ENCODE results near the gene DBN1.
A peak's percentile ranks its signal among the peaks of the same experiment; 100 is the strongest.
"Not testable (repeated sequence)": the region's sequence is repeated elsewhere in the genome, so short reads cannot be mapped to it uniquely, and the experiment has no call there.

The DBN1 gene

DNA sequence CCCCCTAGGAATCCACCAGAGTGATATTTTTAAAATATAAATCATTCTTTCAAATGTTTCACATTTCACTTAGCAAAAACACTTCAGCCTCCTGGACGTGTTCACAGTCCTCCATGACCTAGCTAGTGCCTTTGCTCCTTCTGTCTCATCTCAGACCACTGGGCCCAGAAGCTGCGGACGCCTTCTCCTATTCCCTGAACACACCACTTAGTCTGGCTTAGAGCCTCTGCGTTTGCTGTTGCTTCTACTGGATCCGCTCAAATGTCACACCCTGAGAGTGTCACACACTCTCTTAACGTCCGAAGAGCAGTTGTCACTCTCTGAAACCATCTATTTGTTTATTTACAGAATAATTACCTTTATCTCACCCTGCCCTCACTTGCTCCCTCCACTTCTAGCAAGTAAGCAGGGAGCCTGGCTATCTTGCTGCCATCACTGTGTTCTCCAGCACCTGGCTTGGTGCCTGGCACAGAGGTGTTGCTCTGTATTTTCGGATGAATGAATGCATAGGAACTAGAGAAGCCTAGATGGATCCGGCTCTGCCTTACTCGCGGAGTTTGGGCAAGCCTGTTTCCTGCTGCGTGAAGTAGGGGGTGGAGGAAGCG lies 48.1 kb downstream of the DBN1 start:
- H3K4ac ChIP-seq (ENCODE audit: low read depth in 1 of 2, low read length in 2 of 2): peak overlapping the region in 1 of 2 experiments; percentile 68
- H3K4me2 ChIP-seq (ENCODE audit: low read length, poor library complexity, severe bottlenecking): peak overlapping the region; percentile 76
- H4K91ac ChIP-seq (ENCODE audit: low read length): peak overlapping the region; percentile 79
- H3K27me3 ChIP-seq (ENCODE audit: control insufficient read depth in 1 of 2, insufficient read depth in 1 of 2, low read length in 2 of 2): no peaks in the 10 kb centered on the region
- H3K14ac ChIP-seq (ENCODE audit: low read length in 2 of 2): no peak overlapping the region
- H3K79me1 ChIP-seq (replicated peaks; ENCODE audit: low read length, poor library complexity, severe bottlenecking): peaks cover 25% of the 10 kb centered on the region
- H3K4me3 ChIP-seq (ENCODE audit: insufficient read depth in 1 of 2, low read depth in 1 of 2, low read length in 2 of 2): peak overlapping the region; percentile 70 to 82
- DNase-seq: no peak
- H3K36me3 ChIP-seq (ENCODE audit: control insufficient read depth in 1 of 2, insufficient read depth in 2 of 2, low read depth in 1 of 2, low read length in 2 of 2): peaks cover 0 to 7% of the 10 kb centered on the region in 2 experiments
- WGBS: 45% methylated on average over 13 of the region's 13 CpGs
- peak overlapping the region; percentile 91 for H3K9ac ChIP-seq (ENCODE audit: low read length)
- no peak overlapping the region for H3K23ac ChIP-seq (ENCODE audit: low read length in 2 of 2)
- peak overlapping the region in 1 of 2 experiments; percentile 93 for H2BK12ac ChIP-seq (ENCODE audit: low read length in 2 of 2)
- peak overlapping the region; percentile 58 for H2AK5ac ChIP-seq (ENCODE audit: low read length, severe bottlenecking)
- H3K9me3 ChIP-seq (ENCODE audit: control insufficient read depth, low read length): no peaks in the 10 kb centered on the region
- peak overlapping the region; percentile 95 for H3K27ac ChIP-seq (ENCODE audit: low read length, poor library complexity, severe bottlenecking)
- peak overlapping the region; percentile 98 for H2BK15ac ChIP-seq (ENCODE audit: low read depth, poor library complexity, severe bottlenecking)
- H2BK5ac ChIP-seq (ENCODE audit: low read depth, low read length, poor library complexity, severe bottlenecking): peak overlapping the region; percentile 40
- peak overlapping the region; percentile 76 to 94 for H3K18ac ChIP-seq (ENCODE audit: low read depth in 1 of 2, low read length in 2 of 2)
- H2AFZ ChIP-seq (ENCODE audit: low read depth, low read length): no peak overlapping the region
- H4K8ac ChIP-seq (ENCODE audit: low read length): peak overlapping the region; percentile 95
- H2BK120ac ChIP-seq (ENCODE audit: low read depth, low read length): peak overlapping the region; percentile 71
- H3K4me1 ChIP-seq (ENCODE audit: control insufficient read depth, insufficient read depth, low read depth, low read length): peaks cover 25% of the 10 kb centered on the region

GRCh38 chr5:177423671-177424070 lies 49.8 kb downstream of the DBN1 start:
- no peak overlapping the region for H3K14ac ChIP-seq (ENCODE audit: low read length in 2 of 2)
- no peak overlapping the region for H3K4ac ChIP-seq (ENCODE audit: low read depth in 1 of 2, low read length in 2 of 2)
- peaks cover 19% of the 10 kb centered on the region for H3K4me1 ChIP-seq (ENCODE audit: control insufficient read depth, insufficient read depth, low read depth, low read length)
- no peaks in the 10 kb centered on the region for H3K9me3 ChIP-seq (ENCODE audit: control insufficient read depth, low read length)
- H2AK5ac ChIP-seq (ENCODE audit: low read length, severe bottlenecking): no peak overlapping the region
- H2BK12ac ChIP-seq (ENCODE audit: low read length in 2 of 2): no peak overlapping the region
- H3K23ac ChIP-seq (ENCODE audit: low read length in 2 of 2): no peak overlapping the region
- no peak overlapping the region for H4K8ac ChIP-seq (ENCODE audit: low read length)
- H3K27me3 ChIP-seq (ENCODE audit: control insufficient read depth in 1 of 2, insufficient read depth in 1 of 2, low read length in 2 of 2): no peaks in the 10 kb centered on the region
- H3K4me2 ChIP-seq (ENCODE audit: low read length, poor library complexity, severe bottlenecking): no peak overlapping the region
- H3K27ac ChIP-seq (ENCODE audit: low read length, poor library complexity, severe bottlenecking): no peak overlapping the region
- H4K91ac ChIP-seq (ENCODE audit: low read length): no peak overlapping the region
- no peak overlapping the region for H2AFZ ChIP-seq (ENCODE audit: low read depth, low read length)
- H3K18ac ChIP-seq (ENCODE audit: low read depth in 1 of 2, low read length in 2 of 2): no peak overlapping the region
- H3K9ac ChIP-seq (ENCODE audit: low read length): no peak overlapping the region
- no peak overlapping the region for H2BK5ac ChIP-seq (ENCODE audit: low read depth, low read length, poor library complexity, severe bottlenecking)
- H3K79me1 ChIP-seq (replicated peaks; ENCODE audit: low read length, poor library complexity, severe bottlenecking): peaks cover 13% of the 10 kb centered on the region
- peaks cover 0 to 3% of the 10 kb centered on the region in 2 experiments for H3K36me3 ChIP-seq (ENCODE audit: control insufficient read depth in 1 of 2, insufficient read depth in 2 of 2, low read depth in 1 of 2, low read length in 2 of 2)
- no peak overlapping the region for H2BK15ac ChIP-seq (ENCODE audit: low read depth, poor library complexity, severe bottlenecking)
- H2BK120ac ChIP-seq (ENCODE audit: low read depth, low read length): no peak overlapping the region
- no peak for DNase-seq
- WGBS: 86% methylated on average over 2 of the region's 2 CpGs
- no peak overlapping the region for H3K4me3 ChIP-seq (ENCODE audit: insufficient read depth in 1 of 2, low read depth in 1 of 2, low read length in 2 of 2)

GRCh38 chr5:177421062-177421798 lies 52.2 kb downstream of the DBN1 start:
- Histone ChIP-seq H3K36me3 (ENCODE audit: control insufficient read depth in 1 of 2, insufficient read depth in 2 of 2, low read depth in 1 of 2, low read length in 2 of 2) (no peaks in the 10 kb centered on the region), H3K23ac (ENCODE audit: low read length in 2 of 2) (no peak overlapping the region), H4K8ac (ENCODE audit: low read length) (no peak overlapping the region), H4K91ac (ENCODE audit: low read length) (no peak overlapping the region), H2AFZ (ENCODE audit: low read depth, low read length) (no peak overlapping the region), H2AK5ac (ENCODE audit: low read length, severe bottlenecking) (no peak overlapping the region), H2BK12ac (ENCODE audit: low read length in 2 of 2) (no peak overlapping the region), H3K4me2 (ENCODE audit: low read length, poor library complexity, severe bottlenecking) (no peak overlapping the region), H3K4me3 (ENCODE audit: insufficient read depth in 1 of 2, low read depth in 1 of 2, low read length in 2 of 2) (no peak overlapping the region), H3K18ac (ENCODE audit: low read depth in 1 of 2, low read length in 2 of 2) (no peak overlapping the region), H3K9me3 (ENCODE audit: control insufficient read depth, low read length) (no peaks in the 10 kb centered on the region), H3K4ac (ENCODE audit: low read depth in 1 of 2, low read length in 2 of 2) (no peak overlapping the region), H3K27me3 (ENCODE audit: control insufficient read depth in 1 of 2, insufficient read depth in 1 of 2, low read length in 2 of 2) (no peaks in the 10 kb centered on the region), H2BK120ac (ENCODE audit: low read depth, low read length) (no peak overlapping the region), H3K9ac (ENCODE audit: low read length) (no peak overlapping the region), H2BK15ac (ENCODE audit: low read depth, poor library complexity, severe bottlenecking) (no peak overlapping the region), H2BK5ac (ENCODE audit: low read depth, low read length, poor library complexity, severe bottlenecking) (no peak overlapping the region), H3K14ac (ENCODE audit: low read length in 2 of 2) (no peak overlapping the region), H3K27ac (ENCODE audit: low read length, poor library complexity, severe bottlenecking) (no peak overlapping the region), H3K4me1 (ENCODE audit: control insufficient read depth, insufficient read depth, low read depth, low read length) (peaks cover 6% of the 10 kb centered on the region), H3K79me1 (replicated peaks; ENCODE audit: low read length, poor library complexity, severe bottlenecking) (no peaks in the 10 kb centered on the region)
- WGBS: 77% methylated on average over 5 of the region's 6 CpGs
- DNase-seq: peak; percentile 26

DNA sequence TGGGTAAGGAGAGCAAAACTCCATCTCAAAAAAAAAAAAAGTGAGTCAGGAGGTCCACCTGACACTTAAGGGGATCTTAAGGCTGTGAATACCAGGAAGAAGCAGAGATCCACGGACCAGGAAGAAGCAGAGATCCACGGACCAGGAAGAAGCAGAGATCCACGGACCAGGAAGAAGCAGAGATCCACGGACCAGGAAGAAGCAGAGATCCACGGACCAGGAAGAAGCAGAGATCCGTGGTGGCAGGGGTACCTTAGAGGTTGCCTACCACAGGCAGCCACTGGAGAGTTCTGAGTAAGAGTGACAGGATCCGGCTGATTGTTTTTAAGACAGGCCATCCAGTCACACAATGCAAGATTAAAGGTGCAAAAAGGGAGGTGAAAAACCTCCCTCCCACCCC lies 53.0 kb downstream of the DBN1 start:
- not testable (repeated sequence) for H2BK15ac ChIP-seq (ENCODE audit: low read depth, poor library complexity, severe bottlenecking); H4K91ac ChIP-seq (ENCODE audit: low read length); H2BK5ac ChIP-seq (ENCODE audit: low read depth, low read length, poor library complexity, severe bottlenecking); H3K23ac ChIP-seq (ENCODE audit: low read length in 2 of 2); H3K9me3 ChIP-seq (ENCODE audit: control insufficient read depth, low read length); H2BK12ac ChIP-seq (ENCODE audit: low read length in 2 of 2); H3K27ac ChIP-seq (ENCODE audit: low read length, poor library complexity, severe bottlenecking); H3K18ac ChIP-seq (ENCODE audit: low read depth in 1 of 2, low read length in 2 of 2); H3K36me3 ChIP-seq (ENCODE audit: control insufficient read depth in 1 of 2, insufficient read depth in 2 of 2, low read depth in 1 of 2, low read length in 2 of 2); H3K4me3 ChIP-seq (ENCODE audit: insufficient read depth in 1 of 2, low read depth in 1 of 2, low read length in 2 of 2); H4K8ac ChIP-seq (ENCODE audit: low read length); H3K4me1 ChIP-seq (ENCODE audit: control insufficient read depth, insufficient read depth, low read depth, low read length); H3K27me3 ChIP-seq (ENCODE audit: control insufficient read depth in 1 of 2, insufficient read depth in 1 of 2, low read length in 2 of 2); H2AK5ac ChIP-seq (ENCODE audit: low read length, severe bottlenecking); H3K14ac ChIP-seq (ENCODE audit: low read length in 2 of 2); H2AFZ ChIP-seq (ENCODE audit: low read depth, low read length); H3K9ac ChIP-seq (ENCODE audit: low read length); DNase-seq; H3K4ac ChIP-seq (ENCODE audit: low read depth in 1 of 2, low read length in 2 of 2); H2BK120ac ChIP-seq (ENCODE audit: low read depth, low read length); H3K4me2 ChIP-seq (ENCODE audit: low read length, poor library complexity, severe bottlenecking); H3K79me1 ChIP-seq (replicated peaks; ENCODE audit: low read length, poor library complexity, severe bottlenecking)
- WGBS: 86% methylated on average over 7 of the region's 7 CpGs

Data from mesenchymal stem cell (in vitro differentiated cells and primary cell).